Left renal cortex interstitium (tissue), 4 donors: ENCODE measurements around the gene POTEC. TPM values are rescaled to one million over a fixed set of nuclear protein-coding genes. Genes with fewer than 3 reads are reported as not detected.
"Not testable (repeated sequence)": the region's sequence is repeated elsewhere in the genome, so short reads cannot be mapped to it uniquely, and the experiment has no call there.

Experiments
- DNase-seq, 4 donors: peaks; one replicate each; pipeline ENCODE4 v3.0.0-alpha.2; 2013; ENCODE audit warnings: low read depth in 4 of 4, low spot score in 2 of 4, missing footprints in 1 of 4
- polyA plus RNA-seq, 4 donors: library from polyadenylated mRNA; unstranded; fragments of 120-200 nt; gene quantifications; one replicate each; pipeline ENCODE4 v1.2.1, GENCODE V29; 2013; ENCODE audit not compliant: insufficient read length in 4 of 4

The POTEC gene
- polyA plus RNA-seq, result under 1 TPM in 3 of 4 donors, not detected in 1; 0.03 to 0.08 (median 0.07) TPM

- DNase-seq, result not testable (repeated sequence)
These were observed at the start of gene POTEC for GRCh38 chr18:14543446-14543964. Gene POTEC, minus strand, starts transcription at chr18:14543600. Its CDS starts 454 bp downstream, at chr18:14543146.

GRCh38 chr18:14577971-14578370 is 34.6 kb upstream of the POTEC start:
- DNase-seq, result no peak

- not testable (repeated sequence) for DNase-seq
These were observed 16.1 kb upstream of the POTEC start for GRCh38 chr18:14559502-14559901.

- DNase-seq, result not testable (repeated sequence)
These were observed 11.7 kb downstream of the POTEC start for GRCh38 chr18:14531659-14532058.

- not testable (repeated sequence) for DNase-seq
These were observed 32.7 kb downstream of the POTEC start for GRCh38 chr18:14510707-14511106.

- not testable (repeated sequence) for DNase-seq
These were observed 39.7 kb downstream of the POTEC start for GRCh38 chr18:14503691-14504090.

- not testable (repeated sequence) for DNase-seq
These were observed 41.5 kb downstream of the POTEC start for GRCh38 chr18:14501894-14502293.

GRCh38 chr18:14489256-14490014 is 54.0 kb downstream of the POTEC start:
- DNase-seq, result not testable (repeated sequence)

- DNase-seq, result not testable (repeated sequence)
These were observed 54.6 kb downstream of the POTEC start for GRCh38 chr18:14488789-14489188.

GRCh38 chr18:14486926-14487580 is 56.3 kb downstream of the POTEC start:
- not testable (repeated sequence) for DNase-seq

- not testable (repeated sequence) for DNase-seq
These were observed 64.3 kb downstream of the POTEC start for GRCh38 chr18:14479076-14479475.

GRCh38 chr18:14475520-14475919 is 67.9 kb downstream of the POTEC start:
- not testable (repeated sequence) for DNase-seq

- not testable (repeated sequence) for DNase-seq
These were observed 68.6 kb downstream of the POTEC start for GRCh38 chr18:14474752-14475151.

- DNase-seq, result not testable (repeated sequence)
These were observed 69.2 kb downstream of the POTEC start for GRCh38 chr18:14474007-14474720.

GRCh38 chr18:14473250-14474006 is 70.0 kb downstream of the POTEC start:
- not testable (repeated sequence) for DNase-seq

GRCh38 chr18:14471286-14471685 is 72.1 kb downstream of the POTEC start:
- not testable (repeated sequence) for DNase-seq

- not testable (repeated sequence) for DNase-seq
These were observed 73.0 kb downstream of the POTEC start for GRCh38 chr18:14470446-14470845.

- DNase-seq, result not testable (repeated sequence)
These were observed 73.4 kb downstream of the POTEC start for GRCh38 chr18:14470046-14470445.

- not testable (repeated sequence) for DNase-seq
These were observed 77.4 kb downstream of the POTEC start for GRCh38 chr18:14465989-14466388.
